Lung (tissue), 12 donors: Measurements from ENCODE around the gene C19orf67. TPM values are rescaled to one million over a fixed set of nuclear protein-coding genes. Genes with fewer than 3 reads are reported as not detected.

Source experiments
- ATAC-seq: fragments of 200-7000 bp; cut with Tn5 transposase; one replicate; pipeline ENCODE4 v1.9.1; 2020; ENCODE audit warnings: moderate number of reproducible peaks; ENCODE audit not compliant: insufficient read depth, low FRiP score
- DNase-seq, 3 donors: peaks; one replicate each; pipeline ENCODE4 v3.0.0-alpha.2; 2013 to 2017
- H3K27ac ChIP-seq, 2 donors: one replicate each; pipeline ENCODE4 v1.5.1; 2013; ENCODE audit warnings: mild to moderate bottlenecking in 2 of 2, moderate library complexity in 2 of 2, control low read depth in 1 of 2, inconsistent platforms in 1 of 2, low read depth in 1 of 2, low read length in 1 of 2
- H3K27me3 ChIP-seq, 3 donors: one replicate each; pipeline ENCODE4 v1.5.1; 2013; ENCODE audit warnings: low read length in 2 of 3; ENCODE audit not compliant: control insufficient read depth in 3 of 3, insufficient read depth in 3 of 3
- H3K36me3 ChIP-seq, 4 donors: one replicate each; pipeline ENCODE4 v1.5.1; 2013; ENCODE audit warnings: low read length in 4 of 4, mild to moderate bottlenecking in 1 of 4, moderate library complexity in 1 of 4; ENCODE audit not compliant: control insufficient read depth in 4 of 4, insufficient read depth in 4 of 4
- H3K4me1 ChIP-seq, 5 donors: one replicate each; pipeline ENCODE4 v1.5.1; 2013; ENCODE audit warnings: low read length in 5 of 5, mild to moderate bottlenecking in 2 of 5, moderate library complexity in 1 of 5; ENCODE audit not compliant: control insufficient read depth in 5 of 5, insufficient read depth in 5 of 5
- H3K4me3 ChIP-seq: one replicate; pipeline ENCODE4 v1.5.1; 2013; ENCODE audit warnings: mild to moderate bottlenecking, control low read depth, moderate library complexity
- H3K9ac ChIP-seq, 2 donors: one replicate each; pipeline ENCODE4 v1.5.1; 2013; ENCODE audit warnings: low read length in 2 of 2, control low read depth in 1 of 2; ENCODE audit not compliant: insufficient read depth in 1 of 2
- H3K9me3 ChIP-seq, 4 donors: one replicate each; pipeline ENCODE4 v1.5.1; 2013; ENCODE audit warnings: low read length in 3 of 4, mild to moderate bottlenecking in 1 of 4, moderate library complexity in 1 of 4; ENCODE audit not compliant: control insufficient read depth in 4 of 4, insufficient read depth in 3 of 4
- CTCF ChIP-seq: IDR thresholded peaks from 2 replicates; pipeline ENCODE4 v1.5.1; 2012; ENCODE audit warnings: mild to moderate bottlenecking; ENCODE audit errors: control extremely low read depth, extremely low read depth
- WGBS, 2 donors: extraction: QIAGEN DNeasy Blood & Tissue Kit; methylation state at CpG; one replicate each; pipeline ENCODE4 v1.1.7; 2013; 5-methylcytosine and 5-hydroxymethylcytosine counted together
- polyA plus RNA-seq, 2 donors: library from polyadenylated mRNA; stranded (reverse); fragments of 200-250 nt; gene quantifications; one replicate each; pipeline ENCODE4 v1.2.1, GENCODE V29; 2013
- total RNA-seq, 2 donors: library from RNA; depleted of rRNA in 1 of 2; stranded (reverse); fragments of >200 nt in 1 of 2; gene quantifications; one replicate each; pipeline ENCODE4 v1.2.1, GENCODE V29; 2014 to 2021
- donor health status: control.
- donor health status: control.
- donor health status: Bipolar disorder and iron deficiency.
- donor health status: healthy.
- donor health status: DM: yes; HTN: yes; CAD: no.

Gene C19orf67
- total and polyA plus RNA-seq, 4 donors: 0.37 to 1.0 (median 0.38) TPM; not detected in 1

- DNase-seq: no peak
- no peak for TF ChIP-seq CTCF
- Histone ChIP-seq H3K9me3 (no peaks in the 10 kb centered on the region), H3K4me3 (no peak overlapping the region), H3K27me3 (no peaks in the 10 kb centered on the region), H3K36me3 (peaks cover 7 to 34% (median 11%) of the 10 kb centered on the region in 4 donors), H3K9ac (no peak overlapping the region), H3K27ac (peak overlapping the region in 1 of 2 donors; percentile 83), H3K4me1 (peaks cover 0 to 1% (median 0%) of the 10 kb centered on the region in 5 donors)
- 94 to 95% methylated on average over 16 of the region's 16 CpGs for WGBS, 2 donors
- ATAC-seq: no peak
Measured at GRCh38 chr19:14106840-14107239, 21.3 kb upstream of the C19orf67 start.

GRCh38 chr19:14105680-14106079, 20.1 kb upstream of the C19orf67 start:
- H3K27ac ChIP-seq: no peak overlapping the region
- H3K4me3 ChIP-seq: no peak overlapping the region
- peaks cover 7 to 35% (median 16%) of the 10 kb centered on the region in 4 donors for H3K36me3 ChIP-seq
- no peak for TF ChIP-seq CTCF
- DNase-seq: no peak
- H3K27me3 ChIP-seq: no peaks in the 10 kb centered on the region
- ATAC-seq: no peak
- no peak overlapping the region for H3K9ac ChIP-seq
- no peaks in the 10 kb centered on the region for H3K4me1 ChIP-seq
- WGBS, 2 donors: 89 to 93% methylated on average over 8 of the region's 8 CpGs
- no peaks in the 10 kb centered on the region for H3K9me3 ChIP-seq

GRCh38 chr19:14103310-14103709, 17.7 kb upstream of the C19orf67 start:
- TF ChIP-seq CTCF: no peak
- H3K36me3 ChIP-seq: peaks cover 9 to 38% (median 16%) of the 10 kb centered on the region in 4 donors
- 97 to 100% methylated on average over 1 of the region's 1 CpG for WGBS, 2 donors
- no peaks in the 10 kb centered on the region for H3K4me1 ChIP-seq
- H3K9me3 ChIP-seq: no peaks in the 10 kb centered on the region
- DNase-seq (no peak), ATAC-seq (no peak)
- H3K4me3 ChIP-seq: no peak overlapping the region
- no peak overlapping the region for H3K27ac ChIP-seq
- H3K27me3 ChIP-seq: no peaks in the 10 kb centered on the region
- H3K9ac ChIP-seq: no peak overlapping the region

DNA sequence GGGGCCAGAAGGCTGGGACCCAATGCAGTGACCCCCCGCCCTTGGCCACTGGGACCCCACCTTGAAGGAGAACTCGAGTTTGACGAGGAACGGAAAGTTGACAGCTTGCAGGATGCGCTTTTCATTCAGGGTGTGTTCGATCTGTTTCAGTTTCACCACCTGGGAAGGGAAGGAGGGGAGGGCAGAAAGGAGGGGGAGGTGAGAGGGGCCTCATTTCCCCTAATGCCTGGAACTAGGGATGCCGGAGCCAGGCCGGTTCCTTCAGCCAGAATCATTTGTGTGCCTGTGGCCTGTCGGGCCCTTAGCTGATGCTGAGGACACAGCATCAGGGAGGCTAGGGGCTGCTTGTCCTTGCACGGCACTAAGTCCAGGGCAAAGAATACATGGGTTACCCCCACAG, 17.2 kb upstream of the C19orf67 start:
- H3K9ac ChIP-seq: no peak overlapping the region
- DNase-seq (no peak), ATAC-seq (no peak)
- no peak overlapping the region for H3K27ac ChIP-seq
- peaks cover 10 to 42% (median 18%) of the 10 kb centered on the region in 4 donors for H3K36me3 ChIP-seq
- 89 to 91% methylated on average over 10 of the region's 10 CpGs for WGBS, 2 donors
- TF ChIP-seq CTCF: no peak
- no peaks in the 10 kb centered on the region for H3K4me1 ChIP-seq
- H3K27me3 ChIP-seq: no peaks in the 10 kb centered on the region
- no peak overlapping the region for H3K4me3 ChIP-seq
- no peaks in the 10 kb centered on the region for H3K9me3 ChIP-seq
